H1 (cell line): ENCODE data around the gene FGF12. TPM values are rescaled to one million over a fixed set of nuclear protein-coding genes. Genes with fewer than 3 reads are reported as not detected.

ENCODE experiments used
- EGR1 ChIP-seq: IDR thresholded peaks from 2 replicates; pipeline ENCODE4 v1.6.1; 2011; ENCODE audit warnings: low read depth, low read length, borderline replicate concordance
- TAF1 ChIP-seq: IDR thresholded peaks from 2 replicates; pipeline ENCODE4 v1.6.1; 2011; ENCODE audit warnings: mild to moderate bottlenecking, low read depth, low read length
- polyA plus RNA-seq, 7 experiments: library from polyadenylated mRNA; depleted of rRNA in 3 of 7; stranded (reverse) in 5 of 7; unstranded in 2 of 7; fragments of >200 nt in 5 of 7; fragments of 200-250 nt in 2 of 7; gene quantifications; 1 replicate in 5 of 7; 2 replicates in 1 of 7; 4 replicates in 1 of 7; pipeline versions ENCODE4 v1.2.1 to v1.2.3, GENCODE V29; 2011 to 2013; ENCODE audit warnings: missing spikeins in 2 of 7, mixed read lengths in 2 of 7
- total RNA-seq: library from RNA; stranded (reverse); fragmentation: NEBNext Ultra II Directional; extraction: Animal tissue kit (Norgen Biotek cat#: 25700); gene quantifications from 2 replicates; pipeline ENCODE4 v1.2.1, GENCODE V29; 2021
- TF ChIP-seq, protein P1 (sequence below), 3 experiments: IDR thresholded peaks; 1 replicate in 2 of 3; 2 replicates in 1 of 3; pipeline versions ENCODE4 v1.5.1 to v1.6.1; 2011; ENCODE audit warnings: low read length in 3 of 3, mild to moderate bottlenecking in 3 of 3, inconsistent platforms in 2 of 3, low read depth in 1 of 3, moderate library complexity in 1 of 3; ENCODE audit not compliant: insufficient read depth in 1 of 3; ENCODE audit errors: control extremely low read depth in 1 of 3

The FGF12 gene
- total and polyA plus RNA-seq, 2 of the 8 experiments (the other 6 are each of a cell fraction or from before 2014, with no cell fraction given): 4.1 to 16.6 TPM

DNA sequence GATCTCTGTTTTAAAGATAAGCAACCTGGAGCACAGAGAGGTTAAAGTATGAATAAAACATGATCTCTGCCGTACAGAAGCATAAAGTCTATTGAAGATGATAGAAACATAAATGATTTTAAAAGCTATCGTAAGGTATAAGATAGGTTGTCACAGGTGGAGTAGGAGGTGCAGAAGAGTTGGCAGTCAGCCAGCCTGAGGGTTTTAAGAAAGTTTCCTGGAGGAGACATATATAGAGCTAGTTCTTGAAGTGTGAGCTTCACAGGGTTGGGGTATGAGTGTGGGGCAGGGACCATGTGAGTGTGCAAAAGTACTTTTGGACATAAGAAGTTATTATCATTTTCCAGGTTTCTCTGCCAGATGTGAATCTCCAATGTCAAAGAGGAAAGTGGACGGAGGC is 3.9 kb upstream of the FGF12 start (continued):
- TF ChIP-seq, protein P1, sequence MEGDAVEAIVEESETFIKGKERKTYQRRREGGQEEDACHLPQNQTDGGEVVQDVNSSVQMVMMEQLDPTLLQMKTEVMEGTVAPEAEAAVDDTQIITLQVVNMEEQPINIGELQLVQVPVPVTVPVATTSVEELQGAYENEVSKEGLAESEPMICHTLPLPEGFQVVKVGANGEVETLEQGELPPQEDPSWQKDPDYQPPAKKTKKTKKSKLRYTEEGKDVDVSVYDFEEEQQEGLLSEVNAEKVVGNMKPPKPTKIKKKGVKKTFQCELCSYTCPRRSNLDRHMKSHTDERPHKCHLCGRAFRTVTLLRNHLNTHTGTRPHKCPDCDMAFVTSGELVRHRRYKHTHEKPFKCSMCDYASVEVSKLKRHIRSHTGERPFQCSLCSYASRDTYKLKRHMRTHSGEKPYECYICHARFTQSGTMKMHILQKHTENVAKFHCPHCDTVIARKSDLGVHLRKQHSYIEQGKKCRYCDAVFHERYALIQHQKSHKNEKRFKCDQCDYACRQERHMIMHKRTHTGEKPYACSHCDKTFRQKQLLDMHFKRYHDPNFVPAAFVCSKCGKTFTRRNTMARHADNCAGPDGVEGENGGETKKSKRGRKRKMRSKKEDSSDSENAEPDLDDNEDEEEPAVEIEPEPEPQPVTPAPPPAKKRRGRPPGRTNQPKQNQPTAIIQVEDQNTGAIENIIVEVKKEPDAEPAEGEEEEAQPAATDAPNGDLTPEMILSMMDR (IDR thresholded peaks at IDR 0.05; ENCODE audit: control extremely low read depth in 1 of 3, insufficient read depth in 1 of 3, low read depth in 1 of 3, low read length in 3 of 3): no peak
- no peak for TF ChIP-seq TAF1
- no peak for TF ChIP-seq EGR1
